H1 (cell line): Measurements from ENCODE around the gene TXNDC11.

ENCODE experiments used
- ATF2 ChIP-seq: IDR thresholded peaks from 2 replicates; pipeline ENCODE4 v1.6.1; 2012; ENCODE audit warnings: low read length, inconsistent platforms
- CTCF ChIP-seq, 3 experiments: IDR thresholded peaks; 1 replicate in 2 of 3; 2 replicates in 1 of 3; pipeline versions ENCODE4 v1.5.1 to v1.6.1; 2011; ENCODE audit warnings: low read length in 3 of 3, mild to moderate bottlenecking in 3 of 3, inconsistent platforms in 2 of 3, low read depth in 1 of 3, moderate library complexity in 1 of 3; ENCODE audit not compliant: insufficient read depth in 1 of 3; ENCODE audit errors: control extremely low read depth in 1 of 3
- EP300 ChIP-seq, 2 experiments: IDR thresholded peaks; 1 replicate in 1 of 2; 2 replicates in 1 of 2; pipeline ENCODE4 v1.6.1; 2011 to 2012; ENCODE audit warnings: low read depth in 2 of 2, low read length in 2 of 2, mild to moderate bottlenecking in 2 of 2, borderline replicate concordance in 1 of 2, inconsistent platforms in 1 of 2, moderate library complexity in 1 of 2
- EZH2 ChIP-seq: fragments of 200-600 bp; sonication (generic); IDR thresholded peaks from 2 replicates; pipeline ENCODE4 v1.7.1; 2012; ENCODE audit warnings: low read depth, mild to moderate bottlenecking, moderate library complexity, low read length, inconsistent platforms; ENCODE audit not compliant: severe bottlenecking
- GABPA ChIP-seq: IDR thresholded peaks from 2 replicates; pipeline ENCODE4 v1.6.1; 2011; ENCODE audit warnings: mild to moderate bottlenecking, low read length, moderate library complexity, borderline replicate concordance; ENCODE audit not compliant: insufficient read depth
- GTF2F1 ChIP-seq: IDR thresholded peaks from 2 replicates; pipeline ENCODE4 v1.6.1; 2012; ENCODE audit warnings: low read depth, low read length, improper control_type of control experiment, borderline replicate concordance
- NRF1 ChIP-seq: IDR thresholded peaks from 2 replicates; pipeline ENCODE4 v1.6.1; 2011; ENCODE audit warnings: mild to moderate bottlenecking, low read depth, low read length, improper control_type of control experiment
- POLR2A ChIP-seq, 2 experiments: IDR thresholded peaks; 1 replicate in 1 of 2; 2 replicates in 1 of 2; pipeline ENCODE4 v1.6.1; 2011; ENCODE audit warnings: low read depth in 2 of 2, low read length in 2 of 2, mild to moderate bottlenecking in 2 of 2; ENCODE audit errors: control extremely low read depth in 1 of 2
- RFX5 ChIP-seq: IDR thresholded peaks from 2 replicates; pipeline ENCODE4 v1.6.1; 2011; ENCODE audit warnings: low read depth, low read length, improper control_type of control experiment, borderline replicate concordance
- SIX5 ChIP-seq: IDR thresholded peaks from 2 replicates; pipeline ENCODE4 v1.6.1; 2011; ENCODE audit warnings: mild to moderate bottlenecking, low read depth, low read length
- TAF1 ChIP-seq: IDR thresholded peaks from 2 replicates; pipeline ENCODE4 v1.6.1; 2011; ENCODE audit warnings: mild to moderate bottlenecking, low read depth, low read length
- TBP ChIP-seq: IDR thresholded peaks from 2 replicates; pipeline ENCODE4 v1.6.1; 2011; ENCODE audit warnings: low read depth, low read length, improper control_type of control experiment
- TCF12 ChIP-seq: IDR thresholded peaks from 2 replicates; pipeline ENCODE4 v1.6.1; 2011; ENCODE audit warnings: low read depth, mild to moderate bottlenecking, low read length
- TF ChIP-seq, protein P1 (sequence below): IDR thresholded peaks from 2 replicates; pipeline ENCODE4 v1.6.1; 2011; ENCODE audit warnings: low read length, improper control_type of control experiment

GRCh38 chr16:11768849-11769248, 26.2 kb upstream of the TXNDC11 start:
- no peak for TF ChIP-seq SIX5
- no peak for TF ChIP-seq CTCF (IDR thresholded peaks at IDR 0.05; ENCODE audit: control extremely low read depth in 1 of 3, insufficient read depth in 1 of 3, low read depth in 1 of 3, low read length in 3 of 3)
- TF ChIP-seq TBP, result no peak
- TF ChIP-seq GABPA, result no peak
- no peak for TF ChIP-seq ATF2
- no peak for TF ChIP-seq GTF2F1
- TF ChIP-seq POLR2A (IDR thresholded peaks at IDR 0.05; ENCODE audit: control extremely low read depth in 1 of 2, low read depth in 2 of 2, low read length in 2 of 2), result no peak
- no peak for TF ChIP-seq TCF12
- no peak for TF ChIP-seq TAF1
- no peak for TF ChIP-seq EP300 (IDR thresholded peaks at IDR 0.05; ENCODE audit: borderline replicate concordance in 1 of 2, low read depth in 2 of 2, low read length in 2 of 2)
- TF ChIP-seq NRF1, result no peak
- TF ChIP-seq RFX5, result no peak
- no peak for TF ChIP-seq EZH2
- TF ChIP-seq, protein P1, sequence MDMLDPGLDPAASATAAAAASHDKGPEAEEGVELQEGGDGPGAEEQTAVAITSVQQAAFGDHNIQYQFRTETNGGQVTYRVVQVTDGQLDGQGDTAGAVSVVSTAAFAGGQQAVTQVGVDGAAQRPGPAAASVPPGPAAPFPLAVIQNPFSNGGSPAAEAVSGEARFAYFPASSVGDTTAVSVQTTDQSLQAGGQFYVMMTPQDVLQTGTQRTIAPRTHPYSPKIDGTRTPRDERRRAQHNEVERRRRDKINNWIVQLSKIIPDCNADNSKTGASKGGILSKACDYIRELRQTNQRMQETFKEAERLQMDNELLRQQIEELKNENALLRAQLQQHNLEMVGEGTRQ, result no peak
